Measurements from ENCODE around the gene RFX7.
"Not testable (repeated sequence)": the region's sequence is repeated elsewhere in the genome, so short reads cannot be mapped to it uniquely, and the experiment has no call there.

RFX7 gene

DNA sequence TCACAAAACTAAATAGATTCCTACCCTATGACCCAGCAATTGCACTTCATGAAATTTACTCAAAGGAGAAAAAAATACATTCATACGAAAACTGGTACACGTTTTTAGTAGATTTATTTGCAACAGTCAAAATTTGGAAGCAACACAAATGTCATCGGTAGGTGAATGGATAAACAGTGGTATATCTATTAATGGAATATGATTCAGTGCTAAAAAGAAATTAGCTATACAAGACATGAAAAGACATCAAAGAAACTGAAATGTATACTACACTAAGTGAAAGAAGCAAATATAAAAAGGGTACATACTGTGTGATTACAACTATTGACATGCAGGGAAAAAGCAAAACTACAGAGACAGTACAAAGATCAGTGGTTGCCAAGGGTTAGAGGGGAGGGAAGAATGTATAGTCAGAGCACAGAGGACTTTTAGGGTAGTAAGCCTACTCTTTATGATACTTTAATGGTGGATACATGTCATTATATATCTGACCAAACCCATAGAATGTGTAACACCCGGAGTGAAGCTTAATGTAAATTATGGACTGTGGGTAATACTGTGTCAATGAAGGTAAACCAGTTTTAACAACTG is 31.6 kb downstream of the RFX7 start:
- DNase-seq: no peak
- intact Hi-C loops (cut with DNase I): no loop called here

DNA sequence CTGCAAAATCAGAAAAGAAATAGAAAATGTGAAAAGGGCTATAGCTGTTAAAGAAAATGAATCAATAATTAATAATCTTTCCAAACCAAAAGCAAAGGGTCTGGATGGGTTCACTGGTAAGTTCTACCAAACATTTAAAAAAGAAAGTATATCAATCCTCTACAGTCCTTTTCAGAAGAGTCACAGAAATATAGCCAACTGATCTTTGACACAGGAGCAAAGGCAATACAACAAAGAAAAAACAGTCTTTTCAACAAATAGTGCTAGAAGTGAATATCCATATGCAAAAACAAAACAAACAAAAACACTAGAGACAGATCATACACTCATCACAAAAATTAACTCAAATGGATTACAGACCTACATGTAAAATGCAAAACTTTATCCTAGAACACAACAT is 32.6 kb downstream of the RFX7 start:
- intact Hi-C loops (cut with DNase I): no loop called here
- DNase-seq: no peak

GRCh38 chr15:56208641-56209155 is 35.0 kb downstream of the RFX7 start:
- DNase-seq: no peak
- intact Hi-C loops (cut with DNase I): no loop called here

GRCh38 chr15:56208185-56208584 is 35.5 kb downstream of the RFX7 start:
- no peak for DNase-seq
- intact Hi-C loops (cut with DNase I): no loop called here

- DNase-seq: no peak
- intact Hi-C loops (cut with DNase I): no loop called here
Measured at GRCh38 chr15:56207711-56208110, 36.0 kb downstream of the RFX7 start.

- intact Hi-C loops (cut with DNase I): no loop called here
Measured at GRCh38 chr15:56207092-56207491, 36.6 kb downstream of the RFX7 start.

DNA sequence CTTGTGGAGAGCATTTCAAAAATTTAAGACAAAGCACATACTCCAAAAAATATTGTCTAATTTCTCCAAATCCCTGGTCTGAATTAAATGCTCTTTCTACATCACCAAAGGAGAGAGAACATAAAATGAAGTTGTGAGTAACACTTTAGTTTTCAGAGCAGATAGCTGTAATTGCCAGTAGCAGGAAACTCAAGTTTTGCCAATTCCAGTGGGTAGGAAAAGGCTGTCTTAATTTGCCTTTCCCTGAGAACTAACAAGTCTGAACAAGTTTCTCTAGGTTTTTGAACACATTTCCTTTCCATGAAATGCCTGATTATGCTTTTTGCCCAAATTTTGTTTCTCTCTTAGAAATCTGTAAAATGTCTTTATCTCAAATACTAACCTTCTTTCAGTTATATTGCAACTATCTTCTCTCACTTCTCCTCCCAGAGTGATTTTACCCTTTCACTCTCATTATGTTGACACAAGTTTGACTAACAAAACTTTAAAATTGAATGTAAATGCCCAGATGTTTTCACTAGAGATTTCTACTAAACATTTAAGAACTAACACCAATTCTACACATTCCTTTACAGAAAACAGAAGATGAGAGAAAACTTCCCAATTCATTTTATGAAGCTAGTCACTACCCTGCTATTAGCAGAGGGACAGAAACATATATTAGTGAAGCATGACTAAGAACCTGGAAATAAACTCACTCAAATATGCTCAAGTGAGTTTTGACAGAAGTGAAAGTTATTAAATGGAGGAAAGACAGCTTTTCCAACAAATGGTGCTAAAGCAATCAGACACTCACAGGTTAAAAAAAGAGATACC is 38.4 kb downstream of the RFX7 start:
- intact Hi-C loops (cut with DNase I): no loop called here
- no peak for DNase-seq

More at GRCh38 chr15:56207092-56207491, 36.6 kb downstream of the RFX7 start:
- DNase-seq: no peak

- intact Hi-C loops (cut with DNase I); DNase-seq: not testable (repeated sequence)
Measured at GRCh38 chr15:56203312-56203922, 40.3 kb downstream of the RFX7 start.

DNA sequence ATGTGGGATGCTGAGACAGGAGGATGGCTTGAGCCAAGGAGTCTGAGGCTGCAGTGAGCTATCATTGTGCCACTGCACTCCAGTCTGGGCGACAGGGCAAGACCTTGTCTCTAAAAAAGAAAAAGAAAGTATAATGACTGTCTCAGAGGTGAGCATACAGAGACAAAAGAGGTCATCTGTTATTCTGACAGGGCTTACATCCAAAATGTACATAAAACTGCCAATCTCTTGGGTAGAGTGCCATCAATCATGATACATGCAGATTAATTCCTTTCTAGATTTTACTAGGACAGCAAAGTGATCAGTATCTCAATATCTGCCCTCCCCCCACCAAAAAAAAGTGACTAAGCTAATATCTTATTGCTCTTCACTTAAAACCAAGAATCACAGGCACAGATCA is 41.0 kb downstream of the RFX7 start:
- intact Hi-C loops (cut with DNase I): no loop called here
- DNase-seq: no peak

DNA sequence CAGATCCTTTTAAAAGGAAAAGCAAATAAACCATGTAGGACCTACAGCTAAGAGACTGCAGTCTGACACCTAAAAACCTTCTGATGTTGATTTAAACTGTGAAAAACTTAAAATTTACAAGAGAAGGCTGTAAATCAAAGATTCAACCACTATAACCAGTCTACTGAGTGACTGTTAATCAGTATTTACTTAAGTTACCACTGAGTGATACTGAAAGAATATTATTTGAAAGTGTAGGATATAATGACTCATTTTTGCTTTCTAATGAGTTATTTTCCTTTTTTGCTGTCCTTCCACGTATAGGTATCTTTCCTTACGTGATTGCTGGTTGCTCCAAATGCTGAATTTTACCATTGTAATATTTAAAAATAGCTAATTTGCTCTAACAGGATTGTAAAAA is 44.6 kb downstream of the RFX7 start:
- DNase-seq: no peak
- intact Hi-C loops (cut with DNase I): no loop called here

- DNase-seq: no peak
- intact Hi-C loops (cut with DNase I): no loop called here
Measured at GRCh38 chr15:56194035-56194434, 49.6 kb downstream of the RFX7 start.

GRCh38 chr15:56192659-56193442 is 50.8 kb downstream of the RFX7 start:
- intact Hi-C loops (cut with DNase I): no loop called here
- DNase-seq: no peak

GRCh38 chr15:56187665-56188064 is 56.0 kb downstream of the RFX7 start:
- DNase-seq: no peak
- intact Hi-C loops (cut with DNase I): no loop called here

GRCh38 chr15:56185980-56186379 is 57.7 kb downstream of the RFX7 start:
- intact Hi-C loops (cut with DNase I): no loop called here
- no peak for DNase-seq

DNA sequence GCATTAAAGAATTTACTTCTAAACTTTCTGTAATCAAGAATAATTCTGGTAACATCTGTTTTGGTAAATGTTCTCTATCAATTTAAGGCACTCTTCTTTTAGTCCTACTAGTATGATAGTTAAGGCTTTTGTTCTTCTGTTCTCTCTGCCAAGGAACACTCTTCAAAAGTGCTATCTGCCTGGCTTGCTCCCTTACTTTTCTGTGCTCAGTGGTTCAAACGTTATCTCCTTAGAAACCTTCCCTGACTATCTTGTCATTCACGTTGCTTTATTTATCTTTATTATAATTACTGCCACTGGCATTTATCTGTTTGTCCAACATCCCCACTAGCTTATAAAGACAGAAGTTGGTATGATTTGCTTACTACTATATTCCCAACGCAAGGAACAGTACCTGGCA is 59.2 kb downstream of the RFX7 start:
- intact Hi-C loops (cut with DNase I): no loop called here
- DNase-seq: no peak

DNA sequence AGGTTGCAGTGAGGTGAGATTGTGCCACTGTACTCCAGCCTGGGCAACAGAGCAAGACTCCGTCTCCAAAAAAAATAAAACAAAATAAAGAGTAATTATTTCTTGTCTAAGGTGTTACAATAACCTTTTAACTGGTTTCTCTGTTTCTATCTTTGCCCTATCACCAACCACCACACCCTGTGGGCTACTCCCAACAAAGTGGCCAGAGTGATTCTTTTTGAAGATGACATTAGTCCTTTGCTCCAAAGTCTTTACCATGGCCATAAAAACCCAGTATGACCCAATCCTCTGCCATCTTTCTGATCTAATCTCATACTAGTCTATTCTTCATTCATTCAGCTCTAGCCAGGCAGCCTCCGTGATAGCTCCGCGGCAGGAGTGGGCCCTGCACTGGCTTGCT is 62.8 kb downstream of the RFX7 start:
- intact Hi-C loops (cut with DNase I): no loop called here
- no peak for DNase-seq

DNA sequence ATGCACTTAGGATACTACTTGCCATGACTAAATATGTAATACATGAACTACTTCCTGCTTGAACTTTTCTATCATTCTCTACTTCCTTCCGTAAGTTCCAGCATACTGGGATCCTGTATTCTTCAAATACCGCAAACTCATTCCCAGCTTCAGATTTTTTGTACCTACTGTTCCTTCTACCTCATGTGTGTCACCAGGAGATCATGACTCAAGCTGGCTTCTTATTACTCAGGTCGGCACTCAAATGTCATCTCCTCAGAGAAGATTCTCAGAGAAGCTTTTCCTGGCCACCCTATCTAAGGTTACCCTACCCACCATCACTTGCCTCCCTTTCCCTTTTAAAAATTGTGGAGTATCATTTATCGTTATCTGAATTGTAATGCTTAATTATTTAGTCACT is 66.7 kb downstream of the RFX7 start:
- intact Hi-C loops (cut with DNase I): no loop called here
- DNase-seq: no peak

GRCh38 chr15:56175788-56176187 is 67.9 kb downstream of the RFX7 start:
- no peak for DNase-seq
- intact Hi-C loops (cut with DNase I): no loop called here

- DNase-seq: no peak
- intact Hi-C loops (cut with DNase I): no loop called here
Measured at GRCh38 chr15:56174649-56175048, 69.0 kb downstream of the RFX7 start.

GRCh38 chr15:56168394-56168793 is 75.3 kb downstream of the RFX7 start:
- DNase-seq: no peak
- intact Hi-C loops (cut with DNase I): no loop called here
